NCI-H526 treated with DMSO at 0.1 percent for 48 hours (cell line): Measurements from ENCODE around the gene COX5B.
"Not testable (repeated sequence)": the region's sequence is repeated elsewhere in the genome, so short reads cannot be mapped to it uniquely, and the experiment has no call there.

Source experiments
- DNase-seq: peaks from one replicate; lab custom pipeline; 2025; lab: John Stamatoyannopoulos, UW

The COX5B gene

DNA sequence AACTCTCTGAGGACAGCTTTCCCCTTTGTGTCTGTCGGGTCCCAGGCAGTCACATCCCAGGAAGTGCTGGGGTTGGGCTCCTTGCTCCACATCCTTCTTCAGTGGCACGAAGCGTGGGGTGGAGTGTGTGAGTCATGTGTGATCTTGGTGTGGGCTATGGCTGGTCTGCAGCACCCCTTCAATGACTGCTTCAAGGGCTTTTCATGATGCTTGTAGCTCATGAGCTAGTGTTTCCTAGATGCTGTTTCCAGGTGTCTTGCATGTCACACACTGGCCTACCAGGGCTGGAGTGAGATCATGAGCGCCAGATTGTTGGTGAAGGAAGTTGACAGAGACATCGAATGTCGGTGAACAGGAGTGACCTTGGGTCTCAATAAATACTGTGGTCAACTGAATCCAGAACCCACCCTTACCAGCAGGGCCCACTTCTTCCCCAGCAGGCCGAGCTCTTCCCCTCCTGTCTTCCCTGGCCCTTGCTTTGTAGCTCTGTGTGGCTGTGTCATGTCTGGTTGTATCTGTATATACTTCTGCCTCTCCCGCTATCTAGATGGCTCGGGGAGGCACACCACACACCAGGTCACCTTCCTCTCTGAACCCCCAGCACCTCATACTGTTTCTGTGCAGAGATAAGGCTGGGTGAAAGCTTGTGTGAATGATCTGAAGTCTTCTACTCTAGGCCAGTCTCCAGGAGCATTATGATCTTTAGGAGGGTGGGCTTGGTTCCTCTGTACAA, 27.5 kb downstream of the COX5B start:
- no peak for DNase-seq

DNA sequence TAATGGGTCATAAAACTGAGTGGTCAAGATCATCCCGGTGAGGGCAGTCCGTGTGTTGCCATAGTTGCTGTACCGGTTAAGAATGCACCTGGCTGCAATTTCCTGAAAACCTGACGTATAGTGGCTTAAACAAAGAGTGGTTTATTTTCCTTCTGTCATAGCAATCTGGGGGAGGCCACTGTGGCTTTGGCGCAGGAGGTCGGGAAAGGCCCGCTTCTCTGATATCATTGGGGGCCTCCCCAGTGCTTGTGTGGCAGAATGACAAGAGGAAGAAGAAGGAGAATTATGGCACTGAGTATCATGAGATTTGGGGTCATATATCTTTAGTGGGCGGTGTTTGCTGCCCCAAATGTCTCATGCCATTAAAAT, 28.0 kb downstream of the COX5B start:
- peak; percentile 5 for DNase-seq

DNA sequence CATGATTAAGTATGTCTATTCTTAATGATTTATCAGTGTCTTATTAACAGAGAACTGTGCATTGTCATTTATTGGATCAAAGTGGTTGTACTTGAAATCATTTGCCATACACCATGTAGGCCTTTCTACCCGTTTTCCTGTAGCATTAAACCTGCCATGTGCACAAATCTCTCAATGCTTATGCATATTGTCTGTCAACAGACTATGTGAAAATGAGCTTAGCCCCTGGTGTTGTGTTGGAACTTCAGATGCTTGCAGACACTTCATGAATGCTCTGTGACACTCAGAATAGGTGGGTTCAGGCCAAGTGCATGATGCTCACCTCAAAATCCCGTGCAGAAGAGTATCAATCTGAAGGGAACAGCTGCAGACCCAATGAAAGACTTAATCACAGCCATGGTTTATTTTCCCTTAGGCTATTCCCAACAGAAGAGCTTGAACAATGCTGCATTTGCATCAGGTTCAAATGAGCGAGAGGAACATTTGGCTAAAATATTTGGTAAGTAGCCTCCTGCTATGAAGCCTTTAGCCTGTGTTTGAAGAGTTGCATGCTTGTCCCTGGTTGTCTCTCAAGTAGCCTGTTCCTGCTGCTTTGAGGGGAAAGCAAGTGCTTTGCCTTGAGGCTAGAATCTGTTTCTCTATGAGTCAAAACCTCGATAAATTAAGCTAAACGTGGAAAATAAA, 29.7 kb downstream of the COX5B start:
- peak; percentile 73 for DNase-seq

DNA sequence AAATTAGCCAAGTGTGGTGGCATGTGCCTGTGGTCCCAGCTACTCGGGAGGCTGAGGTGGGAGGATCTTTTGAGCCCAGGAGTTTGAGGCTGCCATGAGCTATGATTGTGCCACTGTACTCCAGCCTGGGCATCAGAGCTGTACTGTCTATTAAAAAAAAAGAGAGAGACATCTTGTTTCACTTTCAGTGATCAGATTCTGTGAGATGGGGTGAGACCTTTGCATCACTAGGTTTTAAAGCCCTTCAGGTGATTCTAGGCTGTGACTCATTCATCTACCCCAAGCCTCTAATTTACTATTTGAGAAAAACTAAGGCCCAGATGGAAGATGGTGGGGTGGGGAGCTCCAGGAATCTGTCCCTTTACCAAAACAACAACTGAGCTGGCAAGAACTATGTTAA, 30.8 kb downstream of the COX5B start:
- DNase-seq: no peak

DNA sequence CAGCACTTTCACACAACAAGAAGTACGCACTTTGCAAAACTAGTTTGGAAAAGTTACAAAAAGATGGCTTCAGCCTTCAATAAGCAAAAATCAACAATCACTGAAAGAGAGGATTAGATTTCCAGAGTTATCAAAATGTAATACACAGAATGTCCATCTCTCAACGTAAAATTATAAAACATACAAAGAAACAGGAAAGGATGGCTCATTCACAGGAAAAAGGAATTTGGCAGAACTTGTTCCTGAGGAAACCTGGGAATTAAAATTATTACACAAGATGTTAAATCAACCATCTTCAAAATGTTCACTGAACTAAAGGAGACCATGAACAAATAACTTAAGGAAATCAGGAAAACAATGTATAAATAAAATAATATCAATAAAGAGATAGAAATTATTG, 31.6 kb downstream of the COX5B start:
- DNase-seq: no peak

DNA sequence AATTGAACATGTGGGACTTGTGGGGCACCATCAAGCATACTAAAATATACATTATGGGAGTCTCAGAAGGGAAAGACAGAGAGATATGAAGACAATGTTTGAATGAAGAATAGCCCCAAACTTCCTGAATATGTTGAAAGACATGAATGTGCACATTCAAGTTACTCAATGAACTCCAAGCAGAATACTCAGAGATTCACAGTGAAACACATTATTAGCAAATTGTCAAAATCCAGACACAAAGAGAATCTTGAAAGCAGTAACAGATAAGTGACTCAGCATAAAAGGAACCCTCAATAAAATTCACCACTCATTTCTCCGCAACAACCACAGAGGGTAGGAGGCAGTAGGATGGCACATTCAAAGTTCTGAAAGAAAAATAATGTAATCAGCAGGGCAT, 32.4 kb downstream of the COX5B start:
- DNase-seq: no peak

DNA sequence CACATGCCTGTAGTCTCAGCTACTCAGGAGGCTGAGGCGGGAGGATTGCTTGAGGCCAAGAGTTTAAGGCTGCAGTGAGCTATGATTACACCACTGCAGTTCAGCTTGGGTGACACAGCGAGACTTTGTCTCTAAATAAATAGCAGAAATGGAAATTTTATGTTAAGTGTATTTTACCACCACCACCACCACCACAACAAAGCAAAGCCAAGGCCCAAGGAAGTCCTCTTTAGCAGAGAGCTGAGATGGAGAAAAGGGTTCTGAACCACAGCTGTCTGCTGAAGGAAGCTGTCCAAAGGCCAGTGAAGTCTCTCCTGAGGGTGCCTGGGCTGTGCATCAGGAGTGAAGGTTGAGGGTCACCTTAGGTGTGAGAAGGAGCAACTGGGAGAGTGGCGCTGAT, 41.4 kb downstream of the COX5B start:
- DNase-seq: not testable (repeated sequence)

DNA sequence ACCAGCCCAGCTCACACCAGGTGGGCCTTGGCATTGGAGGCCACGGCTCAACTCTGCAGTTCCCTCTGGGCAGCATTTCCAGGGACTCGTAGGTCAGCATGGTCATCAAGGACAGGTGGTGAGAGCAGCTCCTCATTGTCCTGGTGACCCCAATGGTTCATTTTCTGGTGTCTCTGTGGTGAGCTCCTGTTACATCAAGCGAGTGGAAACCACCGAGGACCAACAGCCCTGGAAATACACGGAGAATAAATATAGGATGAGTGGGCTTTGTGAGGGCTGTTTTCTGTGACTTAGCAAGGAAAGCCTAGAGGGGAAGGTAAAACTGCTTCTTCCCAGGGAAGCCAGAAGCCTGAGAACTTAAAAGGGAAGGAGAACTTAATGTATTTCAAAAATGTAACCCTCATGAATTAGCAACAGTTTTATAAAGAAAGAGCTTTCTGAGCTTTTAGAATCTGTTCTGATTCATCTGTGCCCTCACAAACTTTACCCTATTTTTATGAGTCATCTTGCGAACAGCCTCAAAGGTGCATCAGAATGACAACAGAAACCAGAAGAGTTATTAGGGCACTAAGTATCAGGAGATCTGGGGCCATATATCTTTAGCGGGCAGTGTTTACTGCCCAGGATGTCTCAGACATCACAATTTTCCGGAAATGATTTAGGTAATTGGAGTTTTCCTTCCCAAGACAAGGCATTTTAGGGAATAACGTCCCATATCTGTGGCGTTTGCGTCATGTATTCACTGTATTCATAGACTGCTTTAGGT, 42.4 kb downstream of the COX5B start:
- DNase-seq: no peak

DNA sequence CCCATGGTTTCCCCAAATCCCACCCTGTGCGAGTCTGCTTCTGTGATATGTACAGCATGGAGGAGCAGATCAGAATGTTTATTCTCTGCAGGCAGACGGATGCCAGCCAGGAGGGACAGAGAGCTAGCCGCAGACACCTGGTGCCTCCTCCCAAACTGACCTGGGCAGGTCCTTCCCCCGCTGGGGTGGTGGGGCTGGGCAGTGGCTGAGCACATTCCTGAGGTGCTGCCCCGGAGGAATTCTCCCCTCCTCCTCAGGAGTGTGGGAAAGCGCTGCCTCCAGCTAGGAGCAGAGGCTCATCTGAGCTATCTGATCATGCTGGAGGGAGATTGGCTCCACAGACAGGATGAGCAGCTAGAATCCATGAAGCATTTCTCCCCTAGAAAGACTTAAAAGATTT, 45.3 kb downstream of the COX5B start:
- DNase-seq: no peak

DNA sequence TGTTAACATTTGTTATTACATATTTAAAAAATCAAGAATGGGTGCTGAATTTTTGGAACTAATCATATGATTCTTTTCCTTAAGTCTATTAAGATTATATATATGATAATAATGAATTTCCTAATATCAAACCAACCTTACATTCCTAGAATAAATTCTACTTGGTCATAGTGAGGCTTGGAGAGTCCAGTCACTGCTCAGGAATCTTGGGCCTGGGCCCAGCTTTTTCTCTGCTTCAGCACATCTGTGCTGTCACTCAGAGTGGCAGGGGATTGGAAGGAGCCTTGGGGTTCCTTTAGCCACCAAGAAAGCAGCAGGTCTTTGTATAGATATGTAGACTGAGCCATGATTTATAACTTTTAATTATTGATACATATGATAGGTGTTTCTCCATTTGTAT, 47.6 kb downstream of the COX5B start:
- no peak for DNase-seq

DNA sequence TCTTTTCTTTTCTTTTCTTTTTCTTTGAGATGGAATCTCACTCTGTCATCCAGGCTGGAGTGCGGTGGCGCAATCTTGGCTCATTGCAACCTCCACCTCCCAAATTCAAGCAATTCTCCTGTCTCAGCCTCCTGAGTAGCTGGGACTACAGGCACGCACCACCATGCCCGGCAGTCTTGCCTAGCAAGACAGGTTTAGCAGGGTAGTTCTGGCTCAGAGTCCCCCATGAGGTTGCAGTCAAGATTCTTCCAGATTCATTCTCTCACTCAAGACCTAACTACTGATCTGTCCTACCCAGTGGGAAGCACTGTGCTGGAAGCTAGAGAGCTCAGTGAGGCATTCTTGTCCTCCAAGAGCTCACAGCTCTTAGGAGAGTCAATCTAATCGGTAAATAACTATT, 49.9 kb downstream of the COX5B start:
- DNase-seq: no peak

DNA sequence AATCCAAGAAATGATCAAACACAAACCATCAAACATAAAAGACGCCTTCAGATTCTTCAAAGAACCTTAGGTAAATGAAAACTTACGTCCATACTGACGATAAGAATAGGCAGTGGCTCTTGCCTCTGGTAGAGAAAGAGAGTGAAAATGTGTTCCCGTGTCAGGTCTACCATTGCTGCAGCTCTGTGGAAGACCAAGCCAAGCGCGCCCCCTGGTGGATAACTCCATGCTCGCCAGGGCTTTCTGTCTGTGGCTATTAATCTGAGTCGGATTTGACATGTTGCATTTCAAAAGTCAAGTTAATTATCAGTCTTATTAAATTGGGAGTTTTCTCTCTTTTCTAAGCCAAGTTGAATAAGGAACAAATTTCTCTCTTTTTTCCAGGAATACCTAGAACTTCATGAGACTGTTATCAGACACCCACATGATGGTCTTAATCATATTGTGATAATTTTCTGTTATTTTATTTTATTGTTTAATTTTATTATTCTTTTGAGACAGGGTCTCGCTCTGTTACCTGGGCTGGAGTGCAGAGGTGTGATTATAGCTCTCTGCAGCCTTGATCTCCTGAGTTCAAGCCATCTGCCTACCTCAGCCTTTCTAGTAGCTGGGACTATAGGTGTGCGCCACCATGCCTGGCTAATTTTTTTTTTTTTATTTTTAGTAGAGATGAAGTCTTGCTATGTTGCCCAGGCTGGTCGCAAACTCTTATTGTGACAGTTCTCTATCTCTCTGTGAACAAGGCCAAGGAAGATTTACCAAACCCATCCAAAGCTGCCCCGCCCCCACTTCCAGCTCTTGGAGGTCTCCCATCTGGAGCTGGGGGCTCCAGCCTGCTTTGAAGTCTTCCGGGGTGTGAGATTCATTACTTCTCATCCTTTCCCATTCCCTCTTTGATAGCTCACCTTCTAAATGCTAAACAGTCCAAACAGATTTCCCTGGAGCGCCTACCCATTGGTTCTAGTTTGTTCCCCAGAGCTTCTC, 51.7 kb downstream of the COX5B start:
- peak; percentile 80 for DNase-seq
